Measurements from ENCODE around the gene PRKAG2. TPM values are rescaled to one million over a fixed set of nuclear protein-coding genes. Genes with fewer than 3 reads are reported as not detected.
"Not testable (repeated sequence)": the region's sequence is repeated elsewhere in the genome, so short reads cannot be mapped to it uniquely, and the experiment has no call there.

The PRKAG2 gene
- total RNA-seq, 1 experiment from 2014 or later, result 22.1 TPM

GRCh38 chr7:151585744-151586393, 291.0 kb downstream of the PRKAG2 start:
- no peak for DNase-seq (ENCODE audit: extremely low read depth, low read depth)

GRCh38 chr7:151581741-151582140, 295.2 kb downstream of the PRKAG2 start:
- DNase-seq (ENCODE audit: extremely low read depth, low read depth), result no peak

- no peak for DNase-seq (ENCODE audit: extremely low read depth, low read depth)
Observed at GRCh38 chr7:151579644-151580043, 297.3 kb downstream of the PRKAG2 start.

- no peak for DNase-seq (ENCODE audit: extremely low read depth, low read depth)
Observed at GRCh38 chr7:151575410-151575809, 301.5 kb downstream of the PRKAG2 start.

GRCh38 chr7:151573046-151573445, 303.9 kb downstream of the PRKAG2 start:
- not testable (repeated sequence) for DNase-seq (ENCODE audit: extremely low read depth, low read depth)

- DNase-seq (ENCODE audit: extremely low read depth, low read depth), result no peak
Observed at GRCh38 chr7:151572136-151572535, 304.8 kb downstream of the PRKAG2 start.

- DNase-seq (ENCODE audit: extremely low read depth, low read depth), result no peak
Observed at GRCh38 chr7:151571471-151571870, 305.4 kb downstream of the PRKAG2 start.

GRCh38 chr7:151570366-151570915, 306.5 kb downstream of the PRKAG2 start:
- DNase-seq (ENCODE audit: extremely low read depth, low read depth), result peak; percentile 6

- DNase-seq (ENCODE audit: extremely low read depth, low read depth), result no peak
Observed at GRCh38 chr7:151568956-151569940, 307.7 kb downstream of the PRKAG2 start.

- no peak for DNase-seq (ENCODE audit: extremely low read depth, low read depth)
Observed at GRCh38 chr7:151566897-151567320, 310.0 kb downstream of the PRKAG2 start.

- no peak for DNase-seq (ENCODE audit: extremely low read depth, low read depth)
Observed at GRCh38 chr7:151565541-151565940, 311.4 kb downstream of the PRKAG2 start.

- DNase-seq (ENCODE audit: extremely low read depth, low read depth), result no peak
Observed at GRCh38 chr7:151560243-151560642, 316.7 kb downstream of the PRKAG2 start.

- no peak for DNase-seq (ENCODE audit: extremely low read depth, low read depth)
Observed at GRCh38 chr7:151559557-151560183, 317.2 kb downstream of the PRKAG2 start.

- DNase-seq (ENCODE audit: extremely low read depth, low read depth), result no peak
Observed at GRCh38 chr7:151558575-151558974, 318.3 kb downstream of the PRKAG2 start.

- no peak for DNase-seq (ENCODE audit: extremely low read depth, low read depth)
Observed at GRCh38 chr7:151556592-151556991, 320.3 kb downstream of the PRKAG2 start.

GRCh38 chr7:151553356-151553755, 323.6 kb downstream of the PRKAG2 start:
- DNase-seq (ENCODE audit: extremely low read depth, low read depth), result no peak

- no peak for DNase-seq (ENCODE audit: extremely low read depth, low read depth)
Observed at GRCh38 chr7:151552352-151553028, 324.4 kb downstream of the PRKAG2 start.

GRCh38 chr7:151551820-151552219, 325.1 kb downstream of the PRKAG2 start:
- no peak for DNase-seq (ENCODE audit: extremely low read depth, low read depth)

- no peak for DNase-seq (ENCODE audit: extremely low read depth, low read depth)
Observed at GRCh38 chr7:151550656-151551286, 326.1 kb downstream of the PRKAG2 start.

- DNase-seq (ENCODE audit: extremely low read depth, low read depth), result no peak
Observed at GRCh38 chr7:151549644-151550043, 327.3 kb downstream of the PRKAG2 start.
